DND-41 (cell line): ENCODE measurements around the gene WTAP.

Experiments used
- ATAC-seq: fragments of 200-7000 bp; cut with Tn5 transposase; 3 replicates; pipeline ENCODE4 v1.9.1; 2021; ENCODE audit warnings: low read depth; ENCODE audit not compliant: insufficient read depth
- DNase-seq: peaks from one replicate; pipeline ENCODE4 v3.0.0-alpha.2; 2020
- H2AFZ ChIP-seq: 2 replicates; pipeline ENCODE4 v1.6.0; 2012; ENCODE audit warnings: low read depth, low read length
- H3K27ac ChIP-seq: 2 replicates; pipeline ENCODE4 v1.5.1; 2012; ENCODE audit warnings: low read length, inconsistent platforms
- H3K27me3 ChIP-seq: fragments of 200-600 bp; sonication (generic); 2 replicates; pipeline ENCODE4 v1.6.0; 2012; ENCODE audit warnings: low read length, mild to moderate bottlenecking, inconsistent platforms; ENCODE audit not compliant: insufficient read depth, poor library complexity
- H3K36me3 ChIP-seq: 2 replicates; pipeline ENCODE4 v1.5.1; 2012; ENCODE audit warnings: low read length, inconsistent platforms; ENCODE audit not compliant: insufficient read depth
- H3K4me1 ChIP-seq: 2 replicates; pipeline ENCODE4 v1.5.1; 2012; ENCODE audit warnings: mild to moderate bottlenecking, low read length; ENCODE audit not compliant: insufficient read depth
- H3K4me2 ChIP-seq: 2 replicates; pipeline ENCODE4 v1.6.0; 2012; ENCODE audit warnings: mild to moderate bottlenecking, moderate library complexity, low read length, inconsistent platforms; ENCODE audit not compliant: insufficient read depth
- H3K4me3 ChIP-seq, 2 experiments: fragments of 200-600 bp in 1 of 2; shearing (Covaris generic) in 1 of 2; 2 replicates each; pipeline ENCODE4 v1.5.1; 2012 to 2016; ENCODE audit warnings: inconsistent platforms in 2 of 2, low read length in 2 of 2, mild to moderate bottlenecking in 2 of 2, low read depth in 1 of 2, moderate library complexity in 1 of 2
- H3K79me2 ChIP-seq: 2 replicates; pipeline ENCODE4 v1.6.0; 2012; ENCODE audit warnings: low read length, inconsistent platforms; ENCODE audit not compliant: insufficient read depth
- H3K9ac ChIP-seq: 2 replicates; pipeline ENCODE4 v1.6.0; 2012; ENCODE audit warnings: low read depth, mild to moderate bottlenecking, inconsistent platforms, low read length, moderate library complexity
- H3K9me3 ChIP-seq: 2 replicates; pipeline ENCODE4 v1.5.1; 2012; ENCODE audit warnings: low read length, moderate library complexity, mild to moderate bottlenecking, inconsistent platforms; ENCODE audit not compliant: insufficient read depth, severe bottlenecking
- H4K20me1 ChIP-seq: 2 replicates; pipeline ENCODE4 v1.6.0; 2012; ENCODE audit warnings: low read length; ENCODE audit not compliant: insufficient read depth
- CTCF ChIP-seq: IDR thresholded peaks from 2 replicates; pipeline ENCODE4 v1.5.1; 2012; ENCODE audit warnings: borderline replicate concordance, low read length, moderate library complexity, mild to moderate bottlenecking; ENCODE audit not compliant: poor library complexity, severe bottlenecking; ENCODE audit errors: extremely low read depth
- EZH2 ChIP-seq: IDR thresholded peaks from 3 replicates; pipeline ENCODE4 v1.6.1; 2012; ENCODE audit warnings: borderline replicate concordance, low read depth, mild to moderate bottlenecking, moderate library complexity, low read length, inconsistent platforms; ENCODE audit not compliant: severe bottlenecking

Gene WTAP

GRCh38 chr6:159766906-159767305 is 39.6 kb downstream of the WTAP start:
- Histone ChIP-seq H4K20me1 (peaks cover 3% of the 10 kb centered on the region; the same call in 1 of the 2 replicates), H3K4me2 (no peak overlapping the region), H3K36me3 (peaks cover 84% of the 10 kb centered on the region), H3K27ac (no peak overlapping the region), H3K4me1 (peaks cover 29% of the 10 kb centered on the region), H2AFZ (no peak overlapping the region), H3K27me3 (no peaks in the 10 kb centered on the region), H3K79me2 (peaks cover 51% of the 10 kb centered on the region), H3K4me3 (no peak overlapping the region), H3K9ac (no peak overlapping the region), H3K9me3 (no peaks in the 10 kb centered on the region)
- TF ChIP-seq EZH2 (no peak), CTCF (no peak)
- no peak for DNase-seq
- no peak for ATAC-seq

GRCh38 chr6:159769470-159769869 is 42.2 kb downstream of the WTAP start:
- Histone ChIP-seq H4K20me1 (peaks cover 3% of the 10 kb centered on the region; the same call in 1 of the 2 replicates), H3K27me3 (no peaks in the 10 kb centered on the region), H3K27ac (no peak overlapping the region), H3K4me1 (peaks cover 9% of the 10 kb centered on the region; the same call in 1 of the 2 replicates), H3K9ac (no peak overlapping the region), H3K4me3 (no peak overlapping the region), H3K79me2 (peaks cover 32% of the 10 kb centered on the region), H3K4me2 (no peak overlapping the region), H3K36me3 (peaks cover 91% of the 10 kb centered on the region), H3K9me3 (no peaks in the 10 kb centered on the region), H2AFZ (no peak overlapping the region)
- no peak for ATAC-seq
- TF ChIP-seq EZH2 (no peak), CTCF (no peak)
- DNase-seq, result no peak

GRCh38 chr6:159772196-159772595 is 44.9 kb downstream of the WTAP start:
- no peak for ATAC-seq
- H3K36me3 ChIP-seq, result peaks cover 93% of the 10 kb centered on the region

More at GRCh38 chr6:159772196-159772595, 44.9 kb downstream of the WTAP start:
- TF ChIP-seq EZH2, result no peak
- TF ChIP-seq CTCF, result no peak
- peaks cover 6% of the 10 kb centered on the region; the same call in 1 of the 2 replicates for H4K20me1 ChIP-seq
- H3K4me1 ChIP-seq, result no peaks in the 10 kb centered on the region
- no peak for DNase-seq
- no peak overlapping the region for H3K9ac ChIP-seq
- H3K79me2 ChIP-seq, result peaks cover 14% of the 10 kb centered on the region; the same call in 1 of the 2 replicates
- no peaks in the 10 kb centered on the region for H3K9me3 ChIP-seq
- no peak overlapping the region for H3K27ac ChIP-seq
- no peak overlapping the region for H2AFZ ChIP-seq
- no peak overlapping the region for H3K4me2 ChIP-seq
- no peaks in the 10 kb centered on the region for H3K27me3 ChIP-seq
- H3K4me3 ChIP-seq, result no peak overlapping the region
